ENCODE results near the gene CIITA.
"Not testable (repeated sequence)": the region's sequence is repeated elsewhere in the genome, so short reads cannot be mapped to it uniquely, and the experiment has no call there.

The CIITA gene

GRCh38 chr16:10951026-10951425, 74.0 kb downstream of the CIITA start:
- no peak overlapping the region for H3K27ac ChIP-seq (ENCODE audit: insufficient read depth, low read length, poor library complexity, severe bottlenecking)
- no peaks in the 10 kb centered on the region for H3K27me3 ChIP-seq (replicated peaks; ENCODE audit: control insufficient read depth, insufficient read depth, low read length, poor library complexity, severe bottlenecking)
- H3K4me1 ChIP-seq (ENCODE audit: control insufficient read depth, insufficient read depth, low read length, poor library complexity, severe bottlenecking) = peaks cover 9% of the 10 kb centered on the region
- H3K36me3 ChIP-seq (ENCODE audit: control insufficient read depth, insufficient read depth, low read length) = no peaks in the 10 kb centered on the region
- DNase-seq = no peak
- H3K4me3 ChIP-seq (ENCODE audit: insufficient read depth, low read depth, low read length, poor library complexity, severe bottlenecking) = no peak overlapping the region
- no peaks in the 10 kb centered on the region for H3K9me3 ChIP-seq (ENCODE audit: control insufficient read depth, low read length)

GRCh38 chr16:10954903-10955302, 77.9 kb downstream of the CIITA start:
- H3K27me3 ChIP-seq (replicated peaks; ENCODE audit: control insufficient read depth, insufficient read depth, low read length, poor library complexity, severe bottlenecking) = no peaks in the 10 kb centered on the region
- no peaks in the 10 kb centered on the region for H3K36me3 ChIP-seq (ENCODE audit: control insufficient read depth, insufficient read depth, low read length)
- no peak overlapping the region for H3K27ac ChIP-seq (ENCODE audit: insufficient read depth, low read length, poor library complexity, severe bottlenecking)
- no peak overlapping the region for H3K4me3 ChIP-seq (ENCODE audit: insufficient read depth, low read depth, low read length, poor library complexity, severe bottlenecking)
- H3K4me1 ChIP-seq (ENCODE audit: control insufficient read depth, insufficient read depth, low read length, poor library complexity, severe bottlenecking) = no peaks in the 10 kb centered on the region
- DNase-seq = no peak
- H3K9me3 ChIP-seq (ENCODE audit: control insufficient read depth, low read length) = no peaks in the 10 kb centered on the region

DNA sequence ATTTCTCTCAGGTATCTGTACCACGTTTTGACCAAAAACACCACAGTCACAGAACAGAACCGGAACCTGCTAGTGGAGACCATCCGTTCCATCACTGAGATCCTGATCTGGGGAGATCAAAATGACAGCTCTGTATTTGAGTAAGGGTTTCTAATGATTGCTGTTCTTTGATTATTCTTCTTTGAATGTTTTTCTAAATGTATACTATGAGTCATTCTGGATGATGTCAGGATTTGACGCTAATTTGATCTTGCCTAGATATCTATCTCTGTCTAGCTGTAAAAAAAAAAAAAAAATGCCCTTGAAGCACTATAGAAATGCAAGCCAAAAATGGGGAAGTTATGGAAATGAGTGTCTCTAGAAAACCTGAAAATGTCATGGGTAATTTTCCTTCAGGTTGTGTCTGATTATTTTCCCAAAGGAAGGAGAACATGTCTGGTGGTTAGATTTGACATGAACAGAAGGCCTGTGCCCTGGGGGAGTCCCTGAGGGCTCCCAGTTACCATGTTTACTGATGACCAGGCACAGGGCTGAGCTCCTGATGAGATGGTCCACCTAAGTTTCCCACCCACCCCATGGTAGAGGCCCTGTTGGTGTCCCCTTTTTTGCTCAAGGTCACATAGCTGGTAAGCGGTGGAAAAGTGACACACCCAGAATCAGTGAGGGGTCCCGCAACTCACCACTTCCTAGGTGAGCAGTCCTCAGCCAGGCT, 80.9 kb downstream of the CIITA start:
- no peaks in the 10 kb centered on the region for H3K4me1 ChIP-seq (ENCODE audit: control insufficient read depth, insufficient read depth, low read length, poor library complexity, severe bottlenecking)
- H3K36me3 ChIP-seq (ENCODE audit: control insufficient read depth, insufficient read depth, low read length) = peaks cover 5% of the 10 kb centered on the region
- no peaks in the 10 kb centered on the region for H3K9me3 ChIP-seq (ENCODE audit: control insufficient read depth, low read length)
- no peak overlapping the region for H3K27ac ChIP-seq (ENCODE audit: insufficient read depth, low read length, poor library complexity, severe bottlenecking)
- no peaks in the 10 kb centered on the region for H3K27me3 ChIP-seq (replicated peaks; ENCODE audit: control insufficient read depth, insufficient read depth, low read length, poor library complexity, severe bottlenecking)
- no peak for DNase-seq
- no peak overlapping the region for H3K4me3 ChIP-seq (ENCODE audit: insufficient read depth, low read depth, low read length, poor library complexity, severe bottlenecking)

- Histone ChIP-seq H3K4me1 (ENCODE audit: control insufficient read depth, insufficient read depth, low read length, poor library complexity, severe bottlenecking) (peaks cover 4% of the 10 kb centered on the region), H3K27ac (ENCODE audit: insufficient read depth, low read length, poor library complexity, severe bottlenecking) (no peak overlapping the region), H3K27me3 (replicated peaks; ENCODE audit: control insufficient read depth, insufficient read depth, low read length, poor library complexity, severe bottlenecking) (no peaks in the 10 kb centered on the region), H3K36me3 (ENCODE audit: control insufficient read depth, insufficient read depth, low read length) (peaks cover 12% of the 10 kb centered on the region), H3K9me3 (ENCODE audit: control insufficient read depth, low read length) (no peaks in the 10 kb centered on the region), H3K4me3 (ENCODE audit: insufficient read depth, low read depth, low read length, poor library complexity, severe bottlenecking) (no peak overlapping the region)
- DNase-seq = no peak
Observed at GRCh38 chr16:10959161-10959560, 82.2 kb downstream of the CIITA start.

DNA sequence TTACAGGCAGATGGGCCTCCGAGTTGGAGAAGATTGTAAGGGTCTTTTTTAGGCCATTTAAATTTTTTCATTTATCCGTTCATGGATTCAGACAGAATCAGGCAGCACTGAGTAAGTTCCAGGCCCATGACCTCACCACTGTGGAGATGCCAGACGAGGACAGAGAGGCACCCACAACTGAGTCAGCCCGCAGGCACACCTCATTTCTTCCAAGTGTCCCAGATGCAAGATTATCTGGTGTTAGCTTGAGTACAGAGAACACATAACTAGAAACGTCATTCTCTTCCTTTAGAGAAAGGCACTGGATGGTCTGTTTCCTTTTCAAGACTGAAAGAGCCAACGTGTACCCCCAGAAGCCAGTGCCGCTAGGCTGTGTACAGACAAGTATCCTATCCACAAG, 84.2 kb downstream of the CIITA start:
- Histone ChIP-seq H3K27me3 (replicated peaks; ENCODE audit: control insufficient read depth, insufficient read depth, low read length, poor library complexity, severe bottlenecking) (no peaks in the 10 kb centered on the region), H3K36me3 (ENCODE audit: control insufficient read depth, insufficient read depth, low read length) (peaks cover 12% of the 10 kb centered on the region), H3K4me3 (ENCODE audit: insufficient read depth, low read depth, low read length, poor library complexity, severe bottlenecking) (no peak overlapping the region), H3K27ac (ENCODE audit: insufficient read depth, low read length, poor library complexity, severe bottlenecking) (no peak overlapping the region), H3K4me1 (ENCODE audit: control insufficient read depth, insufficient read depth, low read length, poor library complexity, severe bottlenecking) (peaks cover 22% of the 10 kb centered on the region), H3K9me3 (ENCODE audit: control insufficient read depth, low read length) (no peaks in the 10 kb centered on the region)
- DNase-seq = no peak

DNA sequence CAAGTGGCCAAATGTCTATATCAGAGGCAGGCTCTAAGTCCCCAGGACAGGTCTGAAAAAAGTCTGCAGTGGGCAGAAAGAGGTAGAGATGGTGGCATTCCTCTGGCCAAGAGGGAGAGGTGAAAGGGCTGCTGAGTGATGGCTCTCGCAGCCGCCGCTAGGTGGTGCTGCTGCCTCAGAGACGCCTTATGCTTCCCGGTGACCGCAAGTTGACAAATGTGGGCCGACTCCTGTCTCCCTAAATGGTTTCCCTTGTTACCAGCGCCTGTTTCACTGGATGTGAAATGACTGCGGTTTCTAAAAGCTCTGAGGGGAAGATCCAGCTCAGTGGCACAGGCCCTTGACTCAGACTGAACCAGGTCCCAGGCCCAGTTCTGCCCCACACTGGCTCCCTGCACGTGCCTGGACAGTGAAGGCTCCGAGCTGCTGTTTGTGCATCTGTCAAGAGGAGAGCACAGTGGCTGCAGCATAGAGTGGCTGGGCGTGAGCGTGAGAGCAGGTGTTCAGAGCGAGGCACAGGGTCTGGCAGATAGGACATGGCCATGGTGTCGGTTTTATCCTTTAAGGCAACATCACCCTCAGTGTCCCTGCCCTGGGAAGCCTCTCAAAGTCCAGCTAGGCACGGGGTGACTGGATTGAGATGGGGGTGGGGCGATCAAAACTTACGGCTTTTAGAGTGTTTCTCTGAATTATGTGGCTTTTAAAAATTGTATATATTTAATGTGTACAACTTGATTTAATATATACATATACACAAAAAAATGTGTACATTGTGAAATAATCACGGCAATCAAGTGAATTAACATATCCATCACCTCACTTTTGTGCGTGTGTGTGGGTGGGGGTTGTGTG, 87.3 kb downstream of the CIITA start:
- H3K27me3 ChIP-seq (replicated peaks; ENCODE audit: control insufficient read depth, insufficient read depth, low read length, poor library complexity, severe bottlenecking) = no peaks in the 10 kb centered on the region
- peak overlapping the region; percentile 0 for H3K4me3 ChIP-seq (ENCODE audit: insufficient read depth, low read depth, low read length, poor library complexity, severe bottlenecking)
- peak overlapping the region; percentile 66 for H3K27ac ChIP-seq (ENCODE audit: insufficient read depth, low read length, poor library complexity, severe bottlenecking)
- DNase-seq = peak; percentile 65 to 76 (median 71)
- H3K4me1 ChIP-seq (ENCODE audit: control insufficient read depth, insufficient read depth, low read length, poor library complexity, severe bottlenecking) = peaks cover 22% of the 10 kb centered on the region
- H3K36me3 ChIP-seq (ENCODE audit: control insufficient read depth, insufficient read depth, low read length) = peaks cover 15% of the 10 kb centered on the region
- H3K9me3 ChIP-seq (ENCODE audit: control insufficient read depth, low read length) = no peaks in the 10 kb centered on the region

DNA sequence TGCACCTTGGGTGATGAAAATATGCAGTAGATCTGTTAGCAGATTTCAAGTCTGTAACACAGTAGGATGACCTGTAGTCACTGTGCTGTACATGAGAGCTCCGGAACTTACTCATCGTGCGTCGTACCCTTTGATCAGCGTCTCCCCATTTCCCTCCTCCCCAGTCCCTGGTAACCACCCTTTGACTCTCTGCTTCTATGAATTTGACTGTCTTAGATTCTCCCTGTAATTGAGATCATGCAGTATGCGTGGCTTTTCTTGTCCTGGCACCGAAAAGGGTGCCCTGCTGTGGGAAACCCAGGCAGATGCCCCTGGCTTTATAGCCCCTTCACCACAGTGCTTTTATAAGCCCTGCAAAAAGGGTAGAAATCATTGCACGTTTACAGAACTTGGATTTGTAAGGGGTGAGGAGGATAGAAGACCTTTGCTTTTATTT, 87.9 kb downstream of the CIITA start:
- DNase-seq = peak; percentile 48 to 70 (median 53)
- H3K27ac ChIP-seq (ENCODE audit: insufficient read depth, low read length, poor library complexity, severe bottlenecking) = peak overlapping the region; percentile 66
- peak overlapping the region; percentile 14 for H3K4me3 ChIP-seq (ENCODE audit: insufficient read depth, low read depth, low read length, poor library complexity, severe bottlenecking)
- peaks cover 15% of the 10 kb centered on the region for H3K36me3 ChIP-seq (ENCODE audit: control insufficient read depth, insufficient read depth, low read length)
- no peaks in the 10 kb centered on the region for H3K9me3 ChIP-seq (ENCODE audit: control insufficient read depth, low read length)
- H3K27me3 ChIP-seq (replicated peaks; ENCODE audit: control insufficient read depth, insufficient read depth, low read length, poor library complexity, severe bottlenecking) = no peaks in the 10 kb centered on the region
- peaks cover 22% of the 10 kb centered on the region for H3K4me1 ChIP-seq (ENCODE audit: control insufficient read depth, insufficient read depth, low read length, poor library complexity, severe bottlenecking)

GRCh38 chr16:10965440-10966061, 88.5 kb downstream of the CIITA start:
- Histone ChIP-seq H3K4me3 (ENCODE audit: insufficient read depth, low read depth, low read length, poor library complexity, severe bottlenecking) (peak overlapping the region; percentile 14), H3K4me1 (ENCODE audit: control insufficient read depth, insufficient read depth, low read length, poor library complexity, severe bottlenecking) (peaks cover 22% of the 10 kb centered on the region), H3K27ac (ENCODE audit: insufficient read depth, low read length, poor library complexity, severe bottlenecking) (peak overlapping the region; percentile 66), H3K36me3 (ENCODE audit: control insufficient read depth, insufficient read depth, low read length) (peaks cover 15% of the 10 kb centered on the region), H3K27me3 (replicated peaks; ENCODE audit: control insufficient read depth, insufficient read depth, low read length, poor library complexity, severe bottlenecking) (no peaks in the 10 kb centered on the region), H3K9me3 (ENCODE audit: control insufficient read depth, low read length) (no peaks in the 10 kb centered on the region)
- DNase-seq = no peak

DNA sequence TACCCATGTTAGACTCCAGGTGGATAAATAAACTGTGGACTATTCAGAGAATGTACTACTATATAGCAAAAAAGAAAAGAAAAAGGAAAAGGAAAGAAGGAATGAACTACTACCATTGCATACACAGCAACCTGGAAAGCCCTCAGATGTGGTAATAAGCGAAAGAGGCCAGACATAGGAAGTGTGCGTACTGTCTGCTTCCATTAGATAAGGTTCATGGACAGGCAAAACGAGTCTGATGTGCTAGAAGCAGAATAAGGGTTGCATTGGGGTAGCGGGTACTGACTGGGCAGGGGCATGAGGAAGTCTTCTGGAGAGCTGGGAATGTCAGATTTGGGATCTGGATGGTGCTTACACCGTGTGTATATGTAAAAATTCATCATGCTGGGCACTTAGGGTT, 89.1 kb downstream of the CIITA start:
- Histone ChIP-seq H3K27me3 (replicated peaks; ENCODE audit: control insufficient read depth, insufficient read depth, low read length, poor library complexity, severe bottlenecking) (no peaks in the 10 kb centered on the region), H3K4me3 (ENCODE audit: insufficient read depth, low read depth, low read length, poor library complexity, severe bottlenecking) (no peak overlapping the region), H3K27ac (ENCODE audit: insufficient read depth, low read length, poor library complexity, severe bottlenecking) (no peak overlapping the region), H3K4me1 (ENCODE audit: control insufficient read depth, insufficient read depth, low read length, poor library complexity, severe bottlenecking) (peaks cover 22% of the 10 kb centered on the region), H3K36me3 (ENCODE audit: control insufficient read depth, insufficient read depth, low read length) (peaks cover 21% of the 10 kb centered on the region), H3K9me3 (ENCODE audit: control insufficient read depth, low read length) (no peaks in the 10 kb centered on the region)
- DNase-seq = no peak

DNA sequence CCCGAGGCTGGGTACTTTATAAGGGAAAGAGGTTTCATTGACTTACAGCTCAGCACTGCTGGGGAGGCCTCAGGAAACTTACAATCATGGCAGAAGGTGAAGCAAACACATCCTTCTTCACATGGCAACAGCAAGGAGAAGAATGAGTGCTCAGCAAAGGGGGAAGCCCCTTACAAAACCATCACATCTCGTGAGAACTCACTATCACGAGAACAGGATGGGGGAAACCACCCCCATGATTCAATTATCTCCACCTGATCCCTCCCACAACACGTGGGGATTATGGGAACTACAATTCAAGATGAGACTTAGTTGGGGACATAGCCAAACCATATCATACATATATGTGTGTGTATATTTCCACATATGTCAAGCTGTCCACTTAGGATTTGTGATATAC, 89.6 kb downstream of the CIITA start:
- H3K36me3 ChIP-seq (ENCODE audit: control insufficient read depth, insufficient read depth, low read length) = peaks cover 23% of the 10 kb centered on the region
- not testable (repeated sequence) for H3K4me3 ChIP-seq (ENCODE audit: insufficient read depth, low read depth, low read length, poor library complexity, severe bottlenecking); DNase-seq; H3K9me3 ChIP-seq (ENCODE audit: control insufficient read depth, low read length); H3K27ac ChIP-seq (ENCODE audit: insufficient read depth, low read length, poor library complexity, severe bottlenecking); H3K27me3 ChIP-seq (replicated peaks; ENCODE audit: control insufficient read depth, insufficient read depth, low read length, poor library complexity, severe bottlenecking)
- H3K4me1 ChIP-seq (ENCODE audit: control insufficient read depth, insufficient read depth, low read length, poor library complexity, severe bottlenecking) = peaks cover 24% of the 10 kb centered on the region
